HepG2 (cell line): ENCODE data around the gene RANBP3. TPM values are rescaled to one million over a fixed set of nuclear protein-coding genes. Genes with fewer than 3 reads are reported as not detected.

Experiments used
- BORCS8-MEF2B ChIP-seq: sonication (generic); formaldehyde crosslinking; IDR thresholded peaks from 2 replicates; pipeline ENCODE4 v1.8.0; 2022; ENCODE audit warnings: mild to moderate bottlenecking, missing genetic modification reagents
- CBX2 ChIP-seq, 2 experiments: fragments of 200-600 bp in 1 of 2; sonication (generic); formaldehyde crosslinking in 1 of 2; IDR thresholded peaks; 2 replicates each; pipeline versions ENCODE4 v1.7.0 to v1.8.1; 2018 to 2022; ENCODE audit warnings: low read depth in 2 of 2, low read length in 1 of 2, mild to moderate bottlenecking in 1 of 2, missing genetic modification reagents in 1 of 2
- CCDC6 ChIP-seq: sonication (generic); formaldehyde crosslinking; IDR thresholded peaks from 2 replicates; pipeline ENCODE4 v1.8.1; 2022; ENCODE audit warnings: mild to moderate bottlenecking, missing genetic modification reagents, moderate library complexity
- FOSL2 ChIP-seq: sonication (generic); formaldehyde crosslinking; IDR thresholded peaks from 2 replicates; pipeline ENCODE4 v1.4.0; 2020; ENCODE audit warnings: missing genetic modification reagents
- GPN1 ChIP-seq: sonication (generic); formaldehyde crosslinking; IDR thresholded peaks from 2 replicates; pipeline ENCODE4 v1.5.1; 2020; ENCODE audit warnings: missing genetic modification reagents, borderline replicate concordance
- KLF13 ChIP-seq: sonication (generic); formaldehyde crosslinking; IDR thresholded peaks from 2 replicates; pipeline ENCODE4 v1.4.0; 2020; ENCODE audit warnings: mild to moderate bottlenecking, missing genetic modification reagents
- NAIF1 ChIP-seq: sonication (generic); formaldehyde crosslinking; IDR thresholded peaks from 2 replicates; pipeline ENCODE4 v1.5.0; 2020; ENCODE audit warnings: mild to moderate bottlenecking, missing genetic modification reagents, borderline replicate concordance
- NCOR1 ChIP-seq: fragments of 200-600 bp; sonication (generic); IDR thresholded peaks from 2 replicates; pipeline ENCODE4 v1.7.0; 2017; ENCODE audit warnings: antibody characterized with exemption, low read length, borderline replicate concordance
- NR2F1 ChIP-seq, 2 experiments: fragments of 450-650 bp in 1 of 2; formaldehyde crosslinking in 1 of 2; IDR thresholded peaks; 2 replicates each; pipeline versions ENCODE4 v1.5.0 to v1.6.1; 2016 to 2020; ENCODE audit warnings: mild to moderate bottlenecking in 1 of 2, missing compliant biosample characterization in 1 of 2, missing genetic modification reagents in 1 of 2, moderate library complexity in 1 of 2
- NR2F2 ChIP-seq: IDR thresholded peaks from 2 replicates; pipeline ENCODE4 v1.6.1; 2012; ENCODE audit warnings: low read depth, inconsistent platforms, borderline replicate concordance
- RAD51 ChIP-seq: fragments of 450-650 bp; IDR thresholded peaks from 2 replicates; pipeline ENCODE4 v1.6.1; 2016; ENCODE audit warnings: borderline replicate concordance
- ZBTB1 ChIP-seq: sonication (generic); formaldehyde crosslinking; IDR thresholded peaks from 2 replicates; pipeline ENCODE4 v1.4.0; 2020; ENCODE audit warnings: missing genetic modification reagents, borderline replicate concordance
- ZBTB7B ChIP-seq: sonication (generic); formaldehyde crosslinking; IDR thresholded peaks from 2 replicates; pipeline ENCODE4 v1.4.0; 2020; ENCODE audit warnings: missing genetic modification reagents
- ZBTB8A ChIP-seq: sonication (generic); formaldehyde crosslinking; IDR thresholded peaks from 2 replicates; pipeline ENCODE4 v1.4.0; 2020; ENCODE audit warnings: mild to moderate bottlenecking, low read depth, missing genetic modification reagents, borderline replicate concordance
- ZNF263 ChIP-seq: sonication (generic); formaldehyde crosslinking; IDR thresholded peaks from 2 replicates; pipeline ENCODE4 v1.4.0; 2020; ENCODE audit warnings: missing genetic modification reagents
- ZNF761 ChIP-seq: sonication (generic); formaldehyde crosslinking; conservative IDR thresholded peaks from 2 replicates; pipeline ENCODE4 v1.4.0; 2020; ENCODE audit warnings: mild to moderate bottlenecking, missing genetic modification reagents
- ZNF782 ChIP-seq: sonication (generic); formaldehyde crosslinking; IDR thresholded peaks from 2 replicates; pipeline ENCODE4 v1.4.0; 2020; ENCODE audit warnings: missing genetic modification reagents, mild to moderate bottlenecking, borderline replicate concordance
- polyA plus RNA-seq, 8 experiments: library from polyadenylated mRNA; depleted of rRNA in 3 of 8; stranded (reverse) in 7 of 8; unstranded in 1 of 8; fragments of >200 nt; fragmentation: Illumina TruSeq in 4 of 8; extraction: Trizol in 4 of 8; gene quantifications; 2 replicates each; pipeline versions ENCODE4 v1.2.1 to v1.2.3, GENCODE V29; 2011 to 2016; ENCODE audit warnings: low read depth in 4 of 8, missing spikeins in 1 of 8, mixed read lengths in 1 of 8; ENCODE audit not compliant: insufficient read depth in 1 of 8
- total RNA-seq, 5 experiments: library from RNA; depleted of rRNA; stranded (reverse); fragments of >200 nt; fragmentation: Illumina TruSeq; extraction: Trizol; gene quantifications; 2 replicates each; pipeline ENCODE4 v1.2.3, GENCODE V29; 2016; ENCODE audit warnings: low read depth in 1 of 5
- TF ChIP-seq, protein P1 (sequence below): sonication (generic); formaldehyde crosslinking; IDR thresholded peaks from 2 replicates; pipeline ENCODE4 v1.4.0; 2020; ENCODE audit warnings: missing genetic modification reagents
- TF ChIP-seq, protein P2 (sequence below): sonication (generic); formaldehyde crosslinking; IDR thresholded peaks from 2 replicates; pipeline ENCODE4 v1.4.0; 2020; ENCODE audit warnings: missing genetic modification reagents
- TF ChIP-seq, protein P3 (sequence below): sonication (generic); formaldehyde crosslinking; IDR thresholded peaks from 2 replicates; pipeline ENCODE4 v1.4.0; 2020; ENCODE audit warnings: mild to moderate bottlenecking, missing genetic modification reagents
- TF ChIP-seq, protein P4 (sequence below): sonication (generic); formaldehyde crosslinking; IDR thresholded peaks from 2 replicates; pipeline ENCODE4 v1.4.0; 2020; ENCODE audit warnings: missing genetic modification reagents

Gene RANBP3
- total and polyA plus RNA-seq, 2 of the 13 experiments (the other 11 are each of a cell fraction or from before 2014, with no cell fraction given), result 39.5 to 149 TPM

DNA sequence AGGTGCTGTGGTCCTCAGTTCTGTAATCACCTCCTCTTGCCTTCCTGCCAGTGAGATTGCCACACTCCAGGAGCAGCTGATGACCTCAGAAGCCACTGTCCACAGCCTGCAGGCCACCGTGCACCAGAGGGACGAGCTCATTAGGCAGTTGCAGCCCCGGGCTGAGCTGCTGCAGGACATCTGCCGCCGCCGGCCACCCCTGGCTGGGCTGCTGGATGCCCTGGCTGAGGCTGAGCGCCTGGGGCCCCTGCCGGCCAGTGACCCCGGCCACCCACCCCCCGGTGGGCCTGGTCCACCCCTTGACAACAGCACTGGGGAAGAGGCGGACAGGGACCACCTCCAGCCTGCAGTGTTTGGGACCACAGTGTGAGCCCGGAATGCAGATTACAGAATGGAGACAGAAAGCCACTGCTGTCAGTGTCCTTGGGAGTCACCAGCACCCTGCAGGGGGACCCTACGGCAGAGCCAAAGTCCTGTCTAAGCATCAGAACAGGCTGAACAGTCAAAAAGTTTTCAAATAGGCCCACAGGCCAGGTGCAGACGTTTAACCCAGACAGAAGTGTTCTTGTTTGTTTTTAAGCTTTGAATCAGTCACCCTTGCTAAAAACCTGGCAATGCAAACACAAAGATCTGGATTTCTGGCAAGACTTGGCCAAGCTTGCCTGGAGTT is 69.0 kb downstream of the RANBP3 start (continued):
- TF ChIP-seq, protein P1, sequence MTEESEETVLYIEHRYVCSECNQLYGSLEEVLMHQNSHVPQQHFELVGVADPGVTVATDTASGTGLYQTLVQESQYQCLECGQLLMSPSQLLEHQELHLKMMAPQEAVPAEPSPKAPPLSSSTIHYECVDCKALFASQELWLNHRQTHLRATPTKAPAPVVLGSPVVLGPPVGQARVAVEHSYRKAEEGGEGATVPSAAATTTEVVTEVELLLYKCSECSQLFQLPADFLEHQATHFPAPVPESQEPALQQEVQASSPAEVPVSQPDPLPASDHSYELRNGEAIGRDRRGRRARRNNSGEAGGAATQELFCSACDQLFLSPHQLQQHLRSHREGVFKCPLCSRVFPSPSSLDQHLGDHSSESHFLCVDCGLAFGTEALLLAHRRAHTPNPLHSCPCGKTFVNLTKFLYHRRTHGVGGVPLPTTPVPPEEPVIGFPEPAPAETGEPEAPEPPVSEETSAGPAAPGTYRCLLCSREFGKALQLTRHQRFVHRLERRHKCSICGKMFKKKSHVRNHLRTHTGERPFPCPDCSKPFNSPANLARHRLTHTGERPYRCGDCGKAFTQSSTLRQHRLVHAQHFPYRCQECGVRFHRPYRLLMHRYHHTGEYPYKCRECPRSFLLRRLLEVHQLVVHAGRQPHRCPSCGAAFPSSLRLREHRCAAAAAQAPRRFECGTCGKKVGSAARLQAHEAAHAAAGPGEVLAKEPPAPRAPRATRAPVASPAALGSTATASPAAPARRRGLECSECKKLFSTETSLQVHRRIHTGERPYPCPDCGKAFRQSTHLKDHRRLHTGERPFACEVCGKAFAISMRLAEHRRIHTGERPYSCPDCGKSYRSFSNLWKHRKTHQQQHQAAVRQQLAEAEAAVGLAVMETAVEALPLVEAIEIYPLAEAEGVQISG, result peak; percentile 54
- no peak for TF ChIP-seq KLF13 (CRISPR knock-in tag)
- TF ChIP-seq NAIF1 (CRISPR knock-in tag), result no peak
- TF ChIP-seq ZBTB1 (CRISPR knock-in tag), result no peak
- no peak for TF ChIP-seq ZBTB8A (CRISPR knock-in tag)
- TF ChIP-seq ZNF782 (CRISPR knock-in tag), result no peak
- TF ChIP-seq CCDC6 (CRISPR knock-in tag), result 0 out of 2 replicates have a peak, but pooled peaks have one; percentile 33
- TF ChIP-seq, protein P2, sequence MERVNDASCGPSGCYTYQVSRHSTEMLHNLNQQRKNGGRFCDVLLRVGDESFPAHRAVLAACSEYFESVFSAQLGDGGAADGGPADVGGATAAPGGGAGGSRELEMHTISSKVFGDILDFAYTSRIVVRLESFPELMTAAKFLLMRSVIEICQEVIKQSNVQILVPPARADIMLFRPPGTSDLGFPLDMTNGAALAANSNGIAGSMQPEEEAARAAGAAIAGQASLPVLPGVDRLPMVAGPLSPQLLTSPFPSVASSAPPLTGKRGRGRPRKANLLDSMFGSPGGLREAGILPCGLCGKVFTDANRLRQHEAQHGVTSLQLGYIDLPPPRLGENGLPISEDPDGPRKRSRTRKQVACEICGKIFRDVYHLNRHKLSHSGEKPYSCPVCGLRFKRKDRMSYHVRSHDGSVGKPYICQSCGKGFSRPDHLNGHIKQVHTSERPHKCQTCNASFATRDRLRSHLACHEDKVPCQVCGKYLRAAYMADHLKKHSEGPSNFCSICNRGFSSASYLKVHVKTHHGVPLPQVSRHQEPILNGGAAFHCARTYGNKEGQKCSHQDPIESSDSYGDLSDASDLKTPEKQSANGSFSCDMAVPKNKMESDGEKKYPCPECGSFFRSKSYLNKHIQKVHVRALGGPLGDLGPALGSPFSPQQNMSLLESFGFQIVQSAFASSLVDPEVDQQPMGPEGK (CRISPR knock-in tag), result peak; percentile 82
- peak; percentile 22 for TF ChIP-seq ZNF761 (CRISPR knock-in tag)
- no peak for TF ChIP-seq RAD51
- TF ChIP-seq, protein P3, sequence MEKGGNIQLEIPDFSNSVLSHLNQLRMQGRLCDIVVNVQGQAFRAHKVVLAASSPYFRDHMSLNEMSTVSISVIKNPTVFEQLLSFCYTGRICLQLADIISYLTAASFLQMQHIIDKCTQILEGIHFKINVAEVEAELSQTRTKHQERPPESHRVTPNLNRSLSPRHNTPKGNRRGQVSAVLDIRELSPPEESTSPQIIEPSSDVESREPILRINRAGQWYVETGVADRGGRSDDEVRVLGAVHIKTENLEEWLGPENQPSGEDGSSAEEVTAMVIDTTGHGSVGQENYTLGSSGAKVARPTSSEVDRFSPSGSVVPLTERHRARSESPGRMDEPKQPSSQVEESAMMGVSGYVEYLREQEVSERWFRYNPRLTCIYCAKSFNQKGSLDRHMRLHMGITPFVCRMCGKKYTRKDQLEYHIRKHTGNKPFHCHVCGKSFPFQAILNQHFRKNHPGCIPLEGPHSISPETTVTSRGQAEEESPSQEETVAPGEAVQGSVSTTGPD (CRISPR knock-in tag), result peak; percentile 94
- peak; percentile 64; the same call in 1 of the 2 replicates for TF ChIP-seq BORCS8-MEF2B
- peak; percentile 15; the same call in 1 of the 2 replicates for TF ChIP-seq FOSL2 (CRISPR knock-in tag)
- TF ChIP-seq ZBTB7B (CRISPR knock-in tag), result peak; percentile 94
- TF ChIP-seq NCOR1, result no peak; the same call in 1 of the 2 replicates
- TF ChIP-seq, protein P4, sequence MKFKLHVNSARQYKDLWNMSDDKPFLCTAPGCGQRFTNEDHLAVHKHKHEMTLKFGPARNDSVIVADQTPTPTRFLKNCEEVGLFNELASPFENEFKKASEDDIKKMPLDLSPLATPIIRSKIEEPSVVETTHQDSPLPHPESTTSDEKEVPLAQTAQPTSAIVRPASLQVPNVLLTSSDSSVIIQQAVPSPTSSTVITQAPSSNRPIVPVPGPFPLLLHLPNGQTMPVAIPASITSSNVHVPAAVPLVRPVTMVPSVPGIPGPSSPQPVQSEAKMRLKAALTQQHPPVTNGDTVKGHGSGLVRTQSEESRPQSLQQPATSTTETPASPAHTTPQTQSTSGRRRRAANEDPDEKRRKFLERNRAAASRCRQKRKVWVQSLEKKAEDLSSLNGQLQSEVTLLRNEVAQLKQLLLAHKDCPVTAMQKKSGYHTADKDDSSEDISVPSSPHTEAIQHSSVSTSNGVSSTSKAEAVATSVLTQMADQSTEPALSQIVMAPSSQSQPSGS (CRISPR knock-in tag), result no peak
- 0 out of 2 replicates have a peak, but pooled peaks have one; percentile 39 for TF ChIP-seq NR2F2
- TF ChIP-seq CBX2 (IDR thresholded peaks at IDR 0.05; ENCODE audit: low read depth, low read length), result no peak
- TF ChIP-seq CBX2 (CRISPR knock-in tag; IDR thresholded peaks at IDR 0.05; ENCODE audit: low read depth), result no peak
- TF ChIP-seq NR2F1 (CRISPR knock-in tag; IDR thresholded peaks at IDR 0.05), result 0 out of 4 replicates have a peak, but pooled peaks of 1 of the 2 experiments have one; percentile 14
- TF ChIP-seq GPN1 (CRISPR knock-in tag), result no peak
- peak; percentile 54; the same call in 1 of the 2 replicates for TF ChIP-seq ZNF263 (CRISPR knock-in tag)
